ES-I3 (cell line): ENCODE measurements around the gene SDK1.
"Not testable (repeated sequence)": the region's sequence is repeated elsewhere in the genome, so short reads cannot be mapped to it uniquely, and the experiment has no call there.

ENCODE experiments used
- H3K36me3 ChIP-seq: 2 replicates; pipeline ENCODE4 v1.6.1; 2013; ENCODE audit warnings: mild to moderate bottlenecking, low read length, control low read depth, moderate library complexity; ENCODE audit not compliant: insufficient read depth
- H3K4me1 ChIP-seq: 2 replicates; pipeline ENCODE4 v1.6.1; 2013; ENCODE audit warnings: mild to moderate bottlenecking, control low read depth, low read length; ENCODE audit not compliant: insufficient read depth
- H3K9ac ChIP-seq: 2 replicates; pipeline ENCODE4 v1.6.1; 2013; ENCODE audit warnings: low read depth, mild to moderate bottlenecking, low read length, moderate library complexity
- H3K9me3 ChIP-seq: 2 replicates; pipeline ENCODE4 v1.6.1; 2013; ENCODE audit warnings: mild to moderate bottlenecking, low read length, moderate library complexity; ENCODE audit not compliant: control insufficient read depth, insufficient read depth

Gene SDK1

DNA sequence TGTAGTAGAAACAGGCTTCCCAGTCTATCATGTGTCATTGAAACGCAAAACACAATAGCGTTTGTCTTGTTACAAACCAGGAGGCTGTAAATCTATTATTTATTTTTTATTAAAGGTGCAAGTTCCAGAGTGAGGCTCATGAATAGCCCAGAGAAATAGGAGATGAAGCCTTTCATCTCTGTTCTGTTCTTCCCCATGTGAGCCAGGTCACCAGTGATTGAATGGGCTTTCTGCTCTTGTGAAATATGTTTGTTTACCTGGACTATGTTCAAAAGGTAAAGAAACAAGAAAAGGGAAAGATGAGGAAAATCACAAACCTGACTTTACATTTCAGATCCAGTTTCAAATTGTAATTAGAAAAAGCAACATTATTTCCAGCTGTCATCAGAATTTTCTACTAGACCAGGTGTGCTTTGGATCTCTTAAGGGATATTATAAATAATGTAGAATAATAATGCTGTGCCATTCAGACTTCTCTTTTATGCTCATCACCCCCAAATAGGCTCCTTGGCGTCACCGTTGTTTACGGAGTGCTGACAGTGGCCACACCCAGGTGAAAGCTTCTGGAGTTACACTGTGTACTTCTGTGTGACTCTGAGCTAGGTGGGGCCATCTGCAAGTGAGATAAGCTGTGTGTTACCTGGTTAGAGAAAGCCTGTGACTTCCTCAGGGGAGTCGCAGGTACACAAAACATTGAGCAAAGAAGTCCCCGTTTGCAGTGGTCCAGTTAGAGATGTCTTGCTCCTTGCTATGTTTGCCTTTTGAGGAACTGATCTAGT, 274.9 kb downstream of the SDK1 start:
- Histone ChIP-seq H3K36me3 (no peaks in the 10 kb centered on the region), H3K4me1 (no peaks in the 10 kb centered on the region; the same call in 1 of the 2 replicates), H3K9ac (no peak overlapping the region), H3K9me3 (peaks cover 6% of the 10 kb centered on the region; the same call in 1 of the 2 replicates)

DNA sequence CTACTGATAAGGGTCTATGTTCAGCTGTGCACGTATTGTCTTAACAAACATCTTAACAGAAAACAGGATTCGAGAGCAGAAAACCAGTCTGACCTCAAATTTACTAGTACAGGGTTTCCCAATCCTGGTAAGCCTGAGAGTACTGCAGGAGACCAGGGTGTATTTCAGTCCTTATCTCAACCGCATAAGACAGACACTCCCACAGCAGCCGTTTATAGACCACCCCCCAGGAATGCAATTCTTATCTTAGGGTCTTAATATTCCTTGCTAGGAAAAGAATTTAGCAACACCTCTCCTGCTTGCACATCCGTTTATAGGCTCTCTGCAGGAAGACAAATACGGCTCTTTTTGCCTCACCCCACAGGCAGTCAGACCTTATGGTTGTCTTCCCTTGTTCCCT, 277.3 kb downstream of the SDK1 start:
- peaks cover 6% of the 10 kb centered on the region; the same call in 1 of the 2 replicates for H3K9me3 ChIP-seq
- H3K36me3 ChIP-seq, result no peaks in the 10 kb centered on the region
- H3K4me1 ChIP-seq, result no peaks in the 10 kb centered on the region
- no peak overlapping the region for H3K9ac ChIP-seq

DNA sequence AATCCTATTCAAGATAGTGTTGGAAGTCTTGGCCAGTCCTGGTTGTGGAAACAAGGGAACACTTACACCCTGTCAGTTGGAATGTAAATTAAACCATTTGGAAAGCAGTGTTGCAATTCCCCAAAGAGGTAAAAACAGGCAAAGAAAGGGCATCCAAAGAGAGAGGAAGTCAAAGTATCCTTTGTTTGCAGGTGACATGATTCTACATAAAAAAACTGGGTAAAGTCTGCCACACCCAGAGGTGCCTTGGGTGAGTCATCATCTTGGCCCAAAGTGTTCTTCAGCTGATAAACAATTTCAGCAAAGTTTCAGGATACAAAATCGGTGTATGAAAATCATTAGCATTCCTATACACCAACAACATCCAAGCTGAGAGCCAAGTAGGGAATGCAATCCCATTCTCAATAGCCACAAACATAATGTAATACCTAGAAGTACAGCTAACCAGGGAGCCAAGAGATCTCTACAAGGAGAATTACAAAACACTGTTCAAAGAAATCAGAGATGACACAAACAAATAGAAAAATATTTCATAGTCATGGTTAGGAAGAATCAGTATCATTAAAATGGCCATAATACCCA, 278.7 kb downstream of the SDK1 start:
- H3K36me3 ChIP-seq, result no peaks in the 10 kb centered on the region
- no peaks in the 10 kb centered on the region for H3K4me1 ChIP-seq
- H3K9me3 ChIP-seq, result peaks cover 6% of the 10 kb centered on the region; the same call in 1 of the 2 replicates

DNA sequence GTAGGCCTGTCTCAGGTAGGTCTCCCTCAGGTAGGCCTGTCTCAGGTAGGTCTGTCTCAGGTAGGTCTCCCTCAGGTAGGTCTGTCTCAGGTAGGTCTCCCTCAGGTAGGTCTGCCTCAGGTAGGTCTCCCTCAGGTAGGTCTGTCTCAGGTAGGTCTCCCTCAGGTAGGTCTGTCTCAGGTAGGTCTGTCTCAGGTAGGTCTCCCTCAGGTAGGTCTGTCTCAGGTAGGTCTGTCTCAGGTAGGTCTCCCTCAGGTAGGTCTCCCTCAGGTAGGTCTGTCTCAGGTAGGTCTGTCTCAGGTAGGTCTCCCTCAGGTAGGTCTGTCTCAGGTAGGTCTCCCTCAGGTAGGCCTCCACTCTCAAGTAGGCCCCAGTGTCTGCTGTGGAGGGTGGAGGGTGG, 281.1 kb downstream of the SDK1 start:
- H3K4me1 ChIP-seq, H3K9ac ChIP-seq, H3K9me3 ChIP-seq, H3K36me3 ChIP-seq: not testable (repeated sequence)

More for the DNA sequence above, 278.7 kb downstream of the SDK1 start:
- H3K9ac ChIP-seq, result no peak overlapping the region

DNA sequence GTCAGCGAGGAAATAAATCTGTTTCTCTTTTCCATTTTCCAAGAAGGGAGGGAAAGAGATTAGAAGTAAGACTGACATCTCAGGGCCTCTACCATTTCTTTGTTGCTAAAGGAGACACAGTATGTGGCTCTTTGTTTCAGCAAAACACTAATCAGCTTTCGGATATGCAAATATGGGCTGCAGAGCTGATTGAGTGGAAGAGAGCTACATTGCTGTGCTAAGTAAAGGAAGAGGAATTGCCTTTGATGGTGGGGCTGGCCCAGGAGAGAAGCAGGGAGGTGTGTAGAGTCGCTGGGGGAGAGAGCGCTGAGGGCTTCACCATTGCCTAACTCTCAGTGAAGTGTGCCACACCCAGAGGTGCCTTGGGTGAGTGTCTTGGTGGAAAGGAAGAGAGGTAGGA, 284.8 kb downstream of the SDK1 start:
- H3K4me1 ChIP-seq, result peaks cover 5% of the 10 kb centered on the region; the same call in 1 of the 2 replicates
- H3K9me3 ChIP-seq, result no peaks in the 10 kb centered on the region
- no peak overlapping the region for H3K9ac ChIP-seq
- H3K36me3 ChIP-seq, result no peaks in the 10 kb centered on the region

DNA sequence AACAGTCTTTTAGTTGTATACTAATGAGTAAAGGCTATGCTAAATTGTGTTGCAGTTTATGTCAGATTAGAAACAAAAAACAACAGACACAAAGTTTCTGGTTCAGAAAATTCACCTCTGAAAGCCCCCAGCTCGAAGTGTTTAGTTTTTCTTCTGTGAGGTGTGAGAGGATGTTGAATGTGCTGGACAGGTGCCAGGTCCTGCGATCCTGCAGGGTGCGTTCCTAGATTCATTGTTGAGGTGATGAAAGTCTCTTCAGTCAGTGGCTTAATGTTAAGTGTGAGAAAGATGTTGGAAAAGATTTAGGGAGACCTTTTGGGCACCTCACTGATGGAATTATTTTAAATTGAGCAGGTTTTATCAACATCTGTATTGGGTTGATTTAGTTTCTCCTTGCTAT, 287.3 kb downstream of the SDK1 start:
- H3K36me3 ChIP-seq, result no peaks in the 10 kb centered on the region
- H3K9me3 ChIP-seq, result no peaks in the 10 kb centered on the region
- peaks cover 5% of the 10 kb centered on the region; the same call in 1 of the 2 replicates for H3K4me1 ChIP-seq
- no peak overlapping the region for H3K9ac ChIP-seq

DNA sequence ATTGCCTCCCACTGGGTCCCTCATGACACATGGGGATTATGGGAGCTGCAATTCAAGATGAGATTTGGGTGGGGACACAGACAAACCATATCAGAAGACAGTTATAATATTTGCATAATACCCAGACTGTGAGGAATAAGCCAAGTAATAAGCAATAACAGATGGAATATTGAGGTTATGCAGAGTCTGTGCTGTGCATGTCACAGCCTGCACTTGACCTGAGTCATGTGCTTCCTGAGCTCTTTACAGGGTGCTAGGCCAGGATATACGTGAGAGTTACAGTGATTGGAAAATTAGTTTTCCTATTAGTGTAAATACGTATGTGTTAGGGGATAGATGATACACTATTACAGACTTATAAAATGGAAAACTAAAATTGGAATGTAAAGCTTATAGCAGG, 288.7 kb downstream of the SDK1 start:
- no peaks in the 10 kb centered on the region for H3K36me3 ChIP-seq

DNA sequence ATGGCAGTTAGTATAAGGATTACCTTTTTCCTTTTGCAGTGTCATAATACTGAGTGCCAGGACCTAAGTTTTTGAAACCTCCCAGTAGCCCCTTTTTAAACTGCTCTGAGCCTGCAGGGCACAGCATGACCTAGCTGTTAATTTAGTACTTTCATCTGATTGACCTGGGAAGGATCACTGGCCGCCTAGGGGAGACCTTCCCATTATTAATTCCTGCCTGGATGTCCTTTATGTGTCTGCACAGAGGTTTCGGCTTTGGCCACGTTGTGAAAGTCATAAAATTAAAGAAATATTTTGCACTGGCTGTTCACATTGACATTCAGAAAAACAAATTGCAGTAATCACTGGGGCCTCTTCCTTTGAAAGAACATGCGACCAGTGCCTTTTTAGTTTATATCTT, 290.2 kb downstream of the SDK1 start:
- Histone ChIP-seq H3K9ac (no peak overlapping the region), H3K36me3 (no peaks in the 10 kb centered on the region), H3K4me1 (no peaks in the 10 kb centered on the region; the same call in 1 of the 2 replicates), H3K9me3 (no peaks in the 10 kb centered on the region)

More for the DNA sequence above, 288.7 kb downstream of the SDK1 start:
- Histone ChIP-seq H3K4me1 (peaks cover 5% of the 10 kb centered on the region; the same call in 1 of the 2 replicates), H3K9me3 (no peaks in the 10 kb centered on the region), H3K9ac (no peak overlapping the region)

DNA sequence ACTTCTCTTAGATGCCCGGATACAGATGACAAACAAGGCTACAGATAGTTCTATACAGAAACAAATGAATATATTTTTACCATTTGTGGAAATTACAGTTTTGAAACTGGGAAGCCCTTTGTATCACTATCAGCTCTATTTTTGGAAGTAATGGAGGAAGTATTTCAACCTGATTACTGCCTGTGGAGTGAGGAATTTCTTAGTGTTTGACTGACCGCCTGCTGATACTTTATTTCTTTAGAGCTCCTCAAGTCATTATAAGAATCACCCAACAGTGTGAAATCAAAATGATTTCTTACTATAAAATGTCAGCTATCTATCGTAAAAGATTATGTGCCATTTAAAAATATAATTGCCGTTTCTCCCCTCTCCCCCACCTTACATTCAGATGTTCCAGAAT, 290.9 kb downstream of the SDK1 start:
- Histone ChIP-seq H3K4me1 (no peaks in the 10 kb centered on the region; the same call in 1 of the 2 replicates), H3K36me3 (no peaks in the 10 kb centered on the region), H3K9ac (no peak overlapping the region), H3K9me3 (no peaks in the 10 kb centered on the region)

DNA sequence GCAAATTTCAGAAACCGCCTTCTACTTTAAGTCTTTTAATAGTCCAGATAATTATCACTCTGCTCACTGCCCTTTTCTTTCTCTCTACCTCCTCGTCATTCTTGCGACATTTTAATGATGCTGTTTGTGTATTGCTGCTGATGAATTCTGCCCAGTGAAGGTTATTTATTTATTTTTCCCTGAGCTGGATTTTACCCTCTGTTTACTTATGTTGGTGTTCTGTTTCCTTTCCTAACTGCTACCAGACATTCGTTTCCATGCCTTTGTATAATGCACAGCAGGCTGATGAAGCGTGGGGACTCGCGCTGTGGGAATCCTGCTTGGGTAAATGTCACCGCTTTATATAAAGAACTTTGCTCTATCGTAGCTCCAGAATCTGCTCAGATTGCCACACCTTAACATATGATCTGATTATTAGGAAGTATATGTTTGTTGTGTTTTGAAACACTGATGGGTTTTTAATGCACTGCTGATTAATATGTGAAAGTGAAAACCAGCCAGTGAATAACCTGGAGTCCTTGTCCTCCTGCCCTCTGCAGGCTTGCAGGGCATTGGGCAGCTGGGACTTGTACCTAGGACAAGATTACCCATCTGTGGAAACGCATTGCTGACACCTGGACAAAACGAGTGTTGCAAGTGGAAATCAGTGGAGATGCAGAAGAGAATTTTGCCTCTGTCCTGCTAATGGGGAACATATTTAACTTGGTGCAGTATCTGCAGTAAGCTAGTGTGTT, 291.5 kb downstream of the SDK1 start:
- no peaks in the 10 kb centered on the region; the same call in 1 of the 2 replicates for H3K4me1 ChIP-seq
- no peaks in the 10 kb centered on the region for H3K36me3 ChIP-seq
- H3K9ac ChIP-seq, result no peak overlapping the region
- H3K9me3 ChIP-seq, result no peaks in the 10 kb centered on the region

DNA sequence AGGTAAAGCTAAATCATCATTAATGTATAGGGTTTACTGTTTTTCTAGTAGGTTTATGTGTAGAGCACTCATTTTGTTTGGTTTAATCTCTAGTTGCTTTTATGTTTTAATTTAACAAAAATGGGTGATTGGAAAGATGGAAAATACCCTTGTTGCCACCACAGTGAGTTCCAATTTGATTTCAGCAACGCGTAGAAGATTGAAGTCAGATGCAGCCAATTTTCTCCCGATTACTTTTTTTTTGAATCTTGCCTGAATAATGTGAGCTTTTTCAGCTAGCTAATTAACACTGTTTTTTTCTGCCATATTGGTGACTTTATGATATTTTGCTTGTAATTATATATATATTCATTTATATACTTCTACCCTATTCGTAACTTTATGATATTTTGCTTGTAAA, 293.8 kb downstream of the SDK1 start:
- Histone ChIP-seq H3K9me3 (no peaks in the 10 kb centered on the region), H3K4me1 (no peaks in the 10 kb centered on the region; the same call in 1 of the 2 replicates), H3K9ac (no peak overlapping the region), H3K36me3 (no peaks in the 10 kb centered on the region)

DNA sequence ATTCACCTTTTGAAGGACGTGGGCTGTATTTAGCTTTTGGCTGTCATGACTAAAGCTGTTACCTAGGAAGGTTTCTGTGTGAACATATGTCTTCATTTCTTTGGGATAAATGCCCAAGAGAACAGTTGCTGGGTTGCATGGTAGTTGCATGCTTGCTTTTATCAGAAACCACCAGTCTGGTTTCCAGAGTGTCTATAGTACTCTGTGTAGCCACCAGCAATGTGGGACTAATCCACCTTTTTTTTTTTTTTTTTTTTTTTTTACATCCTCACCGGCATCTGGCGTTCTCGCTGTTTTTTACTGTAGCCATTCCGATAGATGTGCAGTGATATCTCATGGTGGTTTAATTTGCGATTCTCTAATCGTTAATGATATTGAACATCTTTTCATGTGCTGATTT, 297.8 kb downstream of the SDK1 start:
- no peaks in the 10 kb centered on the region for H3K9me3 ChIP-seq
- no peak overlapping the region for H3K9ac ChIP-seq
- H3K36me3 ChIP-seq, result no peaks in the 10 kb centered on the region
- H3K4me1 ChIP-seq, result no peaks in the 10 kb centered on the region

DNA sequence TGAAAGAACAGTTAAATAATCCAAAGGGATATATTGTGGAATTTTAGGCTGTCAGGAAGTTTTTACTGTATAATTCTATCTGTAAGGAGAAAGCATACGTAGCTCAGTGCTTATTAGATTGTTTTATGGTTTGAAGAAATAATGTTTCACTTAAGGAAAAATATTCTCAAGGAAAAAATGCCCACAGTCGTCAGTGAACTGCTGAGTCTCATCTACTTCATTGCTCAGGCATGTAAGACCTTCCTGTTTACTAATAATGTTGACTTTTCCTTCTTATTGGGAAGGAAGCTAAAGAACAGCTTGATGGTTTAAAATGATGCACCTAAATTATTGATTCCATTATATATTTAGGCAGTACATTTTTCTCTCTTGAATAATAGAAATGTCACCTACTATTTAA, 304.2 kb downstream of the SDK1 start:
- no peaks in the 10 kb centered on the region for H3K4me1 ChIP-seq
- no peaks in the 10 kb centered on the region for H3K36me3 ChIP-seq
- no peak overlapping the region for H3K9ac ChIP-seq
- no peaks in the 10 kb centered on the region for H3K9me3 ChIP-seq

DNA sequence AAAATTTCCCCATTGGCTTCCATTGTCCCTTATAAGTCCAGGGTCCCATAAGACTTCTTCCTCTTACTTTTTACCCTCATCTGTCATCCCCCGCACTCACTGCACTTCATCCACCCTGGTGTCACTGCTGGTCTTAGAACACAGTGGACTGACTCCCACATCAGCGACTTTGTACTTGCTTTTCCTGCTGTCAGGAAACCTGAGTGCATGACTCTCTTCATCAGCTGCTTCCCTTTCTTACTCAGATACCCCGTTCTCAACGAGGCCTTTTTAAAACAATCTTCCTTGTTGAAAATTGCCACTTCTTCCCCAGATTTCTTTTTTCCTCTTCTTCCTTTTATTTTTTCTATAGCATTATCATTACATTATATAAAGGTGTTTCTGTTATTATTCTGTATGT, 305.4 kb downstream of the SDK1 start:
- Histone ChIP-seq H3K9me3 (no peaks in the 10 kb centered on the region), H3K36me3 (no peaks in the 10 kb centered on the region), H3K9ac (no peak overlapping the region), H3K4me1 (no peaks in the 10 kb centered on the region)
